Stimulated activated CD8-positive, alpha-beta memory T cell treated with anti-CD3 and anti-CD28 coated beads, Interleukin-7, amount 100 ng/mL, for 1 hour (primary cell): ENCODE measurements around the gene UVSSA.
"Not testable (repeated sequence)": the region's sequence is repeated elsewhere in the genome, so short reads cannot be mapped to it uniquely, and the experiment has no call there.

Experiments used
- DNase-seq, 2 donors: peaks; one replicate each; pipeline ENCODE4 v3.0.0-alpha.2; 2020; ENCODE audit warnings: low read depth in 2 of 2

UVSSA gene

GRCh38 chr4:1316537-1317168, 30.4 kb upstream of the UVSSA start:
- no peak for DNase-seq

DNA sequence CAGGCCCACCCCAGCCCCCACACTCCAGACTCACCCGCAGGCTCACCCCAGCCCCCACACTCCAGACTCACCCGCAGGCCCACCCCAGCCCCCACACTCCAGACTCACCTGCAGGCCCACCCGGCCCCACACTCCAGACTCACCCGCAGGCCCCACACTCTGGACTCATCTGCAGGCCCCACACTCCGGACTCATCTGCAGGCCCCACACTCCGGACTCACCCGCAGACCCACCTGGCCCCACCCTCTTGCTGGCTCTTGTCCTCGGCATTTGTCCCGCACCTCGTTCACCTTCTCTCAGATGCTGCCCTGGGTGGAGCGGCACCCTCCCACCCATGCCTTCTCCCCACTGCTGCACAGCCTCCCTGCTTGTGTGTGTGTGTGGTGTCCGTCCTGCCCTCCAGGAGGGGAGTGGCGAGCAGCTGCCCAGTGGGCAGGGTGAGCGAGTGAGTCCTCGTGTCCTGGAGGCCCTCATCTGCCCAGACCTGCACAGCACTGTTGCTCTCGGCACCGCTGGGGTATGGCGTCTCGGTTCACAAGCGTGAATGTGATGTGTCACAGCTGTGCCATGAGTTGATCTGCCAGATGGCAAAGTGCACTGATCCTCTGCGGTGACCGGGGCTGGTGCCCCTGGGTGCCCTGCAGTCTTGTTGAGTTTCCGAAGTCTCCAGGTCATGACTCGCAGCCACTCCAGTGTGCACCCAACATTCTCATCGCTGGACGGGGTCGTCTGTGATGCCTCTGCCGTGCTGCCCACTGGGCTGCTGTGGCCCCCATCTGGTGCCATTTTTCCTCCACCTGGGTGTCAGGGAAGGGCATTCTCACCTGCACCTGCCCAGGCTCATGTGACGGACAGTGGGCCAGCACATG, 29.6 kb upstream of the UVSSA start:
- no peak for DNase-seq

DNA sequence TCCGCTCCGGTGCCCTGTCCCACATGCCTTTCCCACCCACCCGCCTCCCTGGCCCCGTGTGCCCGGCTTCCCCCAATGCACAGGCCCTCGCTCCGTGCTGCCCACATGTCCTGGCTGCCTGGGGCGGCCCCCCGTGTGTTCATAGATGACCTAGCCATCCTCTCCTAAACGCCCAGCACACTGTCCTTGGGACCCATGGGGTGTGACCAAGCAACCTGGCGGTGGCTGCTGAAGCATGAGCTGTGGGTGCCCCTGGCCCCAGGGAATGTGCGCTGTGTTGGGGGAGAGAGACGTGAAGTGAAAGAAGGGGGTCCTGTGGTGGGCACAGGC, 29.0 kb upstream of the UVSSA start:
- no peak for DNase-seq

DNA sequence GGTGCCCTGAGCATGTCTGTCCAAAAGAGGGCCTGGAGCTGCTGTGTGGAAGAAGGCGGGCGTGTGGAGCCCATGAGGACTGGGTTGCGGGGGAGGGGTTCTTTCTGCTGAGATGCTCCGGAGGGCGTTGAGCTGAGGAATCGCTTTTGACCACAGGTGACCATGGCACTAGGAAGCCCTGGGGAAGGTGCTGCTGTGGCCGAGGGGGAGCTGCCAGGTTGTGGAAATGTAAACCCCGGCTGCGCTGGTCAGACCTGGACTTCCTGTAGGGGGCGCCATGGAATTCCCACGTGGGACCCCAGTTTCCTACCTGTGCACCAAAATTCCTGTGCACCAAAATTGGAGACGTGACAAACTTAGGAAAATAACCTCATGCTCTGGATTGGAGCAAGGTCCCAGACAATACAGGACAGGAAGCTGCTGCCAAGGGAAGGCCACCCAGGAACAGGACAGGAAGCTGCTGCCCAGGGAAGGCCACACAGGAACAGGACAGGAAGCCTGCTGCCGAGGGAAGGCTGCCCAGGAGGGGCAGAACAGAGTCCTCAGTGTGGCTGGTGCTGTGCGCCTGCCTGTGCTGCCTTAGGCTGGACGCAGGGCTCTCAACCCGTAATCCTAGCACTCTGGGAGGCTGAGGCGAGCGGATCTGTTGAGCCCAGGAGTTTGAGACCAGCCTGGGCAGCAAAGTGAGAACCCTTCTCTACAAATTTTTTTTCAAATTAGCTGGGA, 28.4 kb upstream of the UVSSA start:
- no peak for DNase-seq

DNA sequence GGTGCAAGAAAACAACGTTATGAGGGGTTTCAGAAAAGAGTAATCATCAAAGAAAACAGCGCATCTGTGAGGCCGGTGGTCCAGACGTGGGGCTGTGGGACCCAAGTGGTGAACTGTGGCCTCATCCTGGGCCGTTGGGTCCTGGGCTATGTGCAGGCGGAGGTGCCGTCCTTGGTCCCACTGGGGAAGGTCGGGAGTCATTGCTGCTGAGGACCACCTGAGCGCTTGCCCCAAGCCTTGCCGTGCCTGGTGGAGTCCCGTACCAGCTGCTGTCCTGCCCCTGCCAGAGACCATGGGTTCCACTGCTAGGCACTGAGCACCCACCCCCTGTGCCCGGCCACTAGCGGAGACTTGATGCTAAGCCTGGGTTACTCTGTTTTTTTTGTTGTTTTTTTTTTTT, 25.5 kb upstream of the UVSSA start:
- no peak for DNase-seq

GRCh38 chr4:1321946-1322650, 24.9 kb upstream of the UVSSA start:
- DNase-seq: no peak

- DNase-seq: no peak
Measured at GRCh38 chr4:1323280-1323634, 23.8 kb upstream of the UVSSA start.

GRCh38 chr4:1323635-1324442, 23.2 kb upstream of the UVSSA start:
- DNase-seq: no peak

DNA sequence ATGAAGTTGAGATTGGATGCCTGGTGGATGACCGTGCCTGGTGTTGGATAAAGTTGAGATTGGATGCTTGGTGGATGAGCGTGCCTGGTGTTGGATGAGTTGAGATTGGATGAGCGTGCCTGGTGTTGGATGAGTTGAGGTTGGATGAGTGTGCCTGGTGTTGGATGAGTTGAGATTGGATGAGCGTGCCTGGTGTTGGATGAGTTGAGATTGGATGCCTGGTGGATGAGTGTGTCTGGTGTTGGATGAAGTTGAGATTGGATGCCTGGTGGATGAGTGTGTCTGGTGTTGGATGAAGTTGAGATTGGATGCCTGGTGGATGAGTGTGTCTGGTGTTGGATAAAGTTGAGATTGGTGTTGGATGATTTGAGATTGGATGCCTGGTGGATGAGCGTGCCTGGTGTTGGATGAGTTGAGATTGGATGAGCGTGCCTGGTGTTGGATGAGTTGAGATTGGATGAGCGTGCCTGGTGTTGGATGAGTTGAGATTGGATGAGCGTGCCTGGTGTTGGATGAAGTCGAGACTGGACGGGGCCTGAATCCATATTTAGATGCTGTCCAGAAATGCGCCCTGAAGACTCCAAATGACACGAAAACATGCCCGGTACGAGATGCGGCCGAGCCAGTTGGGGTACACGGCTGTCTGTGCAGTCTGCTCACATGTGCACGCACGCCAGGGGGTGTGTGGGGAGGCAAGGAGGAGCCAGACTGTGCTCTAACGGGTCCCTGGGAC, 22.4 kb upstream of the UVSSA start:
- not testable (repeated sequence) for DNase-seq

- DNase-seq: no peak
Measured at GRCh38 chr4:1325176-1325480, 21.9 kb upstream of the UVSSA start.

GRCh38 chr4:1325681-1326635, 21.1 kb upstream of the UVSSA start:
- DNase-seq: no peak

DNA sequence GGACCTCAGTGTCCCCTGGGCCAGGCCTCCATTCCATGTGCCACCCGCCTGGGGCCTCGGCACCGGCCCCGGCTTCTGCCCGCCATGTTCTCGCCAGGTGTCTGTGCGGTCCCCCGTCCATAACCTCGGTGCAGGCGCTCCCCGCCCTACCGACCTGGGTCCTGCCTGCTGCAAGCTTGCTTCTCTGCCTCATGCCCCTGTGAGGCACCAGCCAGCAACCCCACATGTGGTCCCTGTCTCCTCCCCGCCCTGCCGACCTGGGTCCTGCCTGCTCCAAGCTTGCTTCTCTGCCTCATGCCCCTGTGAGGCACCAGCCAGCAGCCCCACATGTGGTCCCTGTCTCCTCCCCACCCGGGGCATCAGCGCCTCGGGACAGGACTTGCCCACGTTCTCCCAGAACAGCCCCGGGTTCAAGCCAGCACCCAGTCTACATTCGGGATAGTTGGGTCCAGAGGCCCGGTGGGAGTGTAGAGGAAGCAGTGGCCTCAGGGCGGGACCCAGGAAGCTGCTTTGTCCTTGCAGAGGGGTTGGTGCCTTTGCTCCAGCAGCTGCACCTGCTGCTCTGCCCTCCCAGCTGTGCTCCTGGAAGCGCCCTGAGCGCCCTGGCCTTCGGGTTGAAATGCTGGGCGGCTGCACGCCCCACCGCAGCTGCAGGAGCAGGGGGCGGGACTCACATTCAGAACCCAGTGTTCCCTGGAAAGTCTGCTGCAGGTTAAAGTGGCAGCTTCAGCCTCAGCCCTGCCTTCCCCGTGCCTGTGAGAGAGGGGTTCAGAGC, 20.1 kb upstream of the UVSSA start:
- DNase-seq: no peak

GRCh38 chr4:1327526-1328266, 19.3 kb upstream of the UVSSA start:
- DNase-seq: no peak

- no peak for DNase-seq
Measured at GRCh38 chr4:1328267-1329155, 18.5 kb upstream of the UVSSA start.

GRCh38 chr4:1329408-1330371, 17.3 kb upstream of the UVSSA start:
- DNase-seq: no peak
